HepG2 (cell line): ENCODE results near the gene MED22. TPM values are rescaled to one million over a fixed set of nuclear protein-coding genes. Genes with fewer than 3 reads are reported as not detected.

ENCODE experiments used
- GABPB1 ChIP-seq: IDR thresholded peaks from 2 replicates; pipeline ENCODE4 v1.6.1; 2016; ENCODE audit warnings: mild to moderate bottlenecking, missing genetic modification reagents, moderate library complexity, missing compliant biosample characterization
- HCFC1 ChIP-seq: fragments of 150-350 bp; IDR thresholded peaks from 2 replicates; pipeline ENCODE4 v1.6.1; 2014; ENCODE audit warnings: low read depth, low read length
- HDAC6 ChIP-seq: fragments of 200-600 bp; sonication (generic); IDR thresholded peaks from 2 replicates; pipeline ENCODE4 v1.7.0; 2017; ENCODE audit warnings: mild to moderate bottlenecking, antibody characterized with exemption, low read length, low read depth
- IKZF1 ChIP-seq: fragments of 450-650 bp; IDR thresholded peaks from 2 replicates; pipeline ENCODE4 v1.7.1; 2016
- IRX3 ChIP-seq: sonication (generic); formaldehyde crosslinking; IDR thresholded peaks from 2 replicates; pipeline ENCODE4 v1.8.1; 2023; ENCODE audit warnings: mild to moderate bottlenecking, low read depth, missing genetic modification reagents, borderline replicate concordance
- ISL2 ChIP-seq: sonication (generic); formaldehyde crosslinking; IDR thresholded peaks from 2 replicates; pipeline ENCODE4 v1.5.0; 2020; ENCODE audit warnings: missing genetic modification reagents
- KLF11 ChIP-seq: IDR thresholded peaks from 2 replicates; pipeline ENCODE4 v1.6.1; 2016; ENCODE audit warnings: missing compliant biosample characterization
- LCORL ChIP-seq, 2 experiments: fragments of 450-650 bp in 1 of 2; sonication (generic) in 1 of 2; formaldehyde crosslinking in 1 of 2; IDR thresholded peaks; 2 replicates each; pipeline versions ENCODE4 v1.5.0 to v1.6.1; 2017 to 2020; ENCODE audit warnings: antibody characterized with exemption in 1 of 2, missing genetic modification reagents in 1 of 2
- RBFOX2 ChIP-seq: fragments of 200-400 bp; formaldehyde crosslinking; IDR thresholded peaks from 2 replicates; pipeline ENCODE4 v1.6.1; 2017; ENCODE audit warnings: low read depth, mild to moderate bottlenecking, low read length
- SAFB2 ChIP-seq: sonication (generic); formaldehyde crosslinking; IDR thresholded peaks from 2 replicates; pipeline ENCODE4 v1.5.1; 2020; ENCODE audit warnings: missing genetic modification reagents, low read depth, mild to moderate bottlenecking, borderline replicate concordance
- SALL2 ChIP-seq: sonication (generic); formaldehyde crosslinking; IDR thresholded peaks from 2 replicates; pipeline ENCODE4 v1.8.1; 2023; ENCODE audit warnings: mild to moderate bottlenecking, missing genetic modification reagents, inconsistent platforms
- SYNCRIP ChIP-seq: fragments of 200-400 bp; formaldehyde crosslinking; IDR thresholded peaks from 2 replicates; pipeline ENCODE4 v1.6.1; 2018; ENCODE audit warnings: mild to moderate bottlenecking, low read depth, low read length; ENCODE audit not compliant: insufficient read depth
- ZKSCAN1 ChIP-seq: fragments of 150-350 bp; IDR thresholded peaks from 2 replicates; pipeline ENCODE4 v1.6.1; 2014; ENCODE audit warnings: low read length
- ZNF180 ChIP-seq: sonication (generic); formaldehyde crosslinking; IDR thresholded peaks from 2 replicates; pipeline ENCODE4 v1.4.0; 2020; ENCODE audit warnings: low read depth, missing genetic modification reagents, borderline replicate concordance
- ZNF260 ChIP-seq: sonication (generic); formaldehyde crosslinking; IDR thresholded peaks from 2 replicates; pipeline ENCODE4 v1.4.0; 2020; ENCODE audit warnings: missing genetic modification reagents, low read depth, mild to moderate bottlenecking, borderline replicate concordance
- ZNF484 ChIP-seq: sonication (generic); formaldehyde crosslinking; IDR thresholded peaks from 2 replicates; pipeline ENCODE4 v1.5.1; 2020; ENCODE audit warnings: mild to moderate bottlenecking, low read depth, missing genetic modification reagents, borderline replicate concordance
- polyA plus RNA-seq, 8 experiments: library from polyadenylated mRNA; depleted of rRNA in 3 of 8; stranded (reverse) in 7 of 8; unstranded in 1 of 8; fragments of >200 nt; fragmentation: Illumina TruSeq in 4 of 8; extraction: Trizol in 4 of 8; gene quantifications; 2 replicates each; pipeline versions ENCODE4 v1.2.1 to v1.2.3, GENCODE V29; 2011 to 2016; ENCODE audit warnings: low read depth in 4 of 8, missing spikeins in 1 of 8, mixed read lengths in 1 of 8; ENCODE audit not compliant: insufficient read depth in 1 of 8
- total RNA-seq, 5 experiments: library from RNA; depleted of rRNA; stranded (reverse); fragments of >200 nt; fragmentation: Illumina TruSeq; extraction: Trizol; gene quantifications; 2 replicates each; pipeline ENCODE4 v1.2.3, GENCODE V29; 2016; ENCODE audit warnings: low read depth in 1 of 5
- TF ChIP-seq, protein P1 (sequence below): sonication (generic); formaldehyde crosslinking; IDR thresholded peaks from 2 replicates; pipeline ENCODE4 v1.4.0; 2020; ENCODE audit warnings: missing genetic modification reagents, mild to moderate bottlenecking, borderline replicate concordance
- TF ChIP-seq, protein P2 (sequence below): sonication (generic); formaldehyde crosslinking; IDR thresholded peaks from 2 replicates; pipeline ENCODE4 v1.9.0; 2021; ENCODE audit warnings: missing genetic modification reagents, mild to moderate bottlenecking, borderline replicate concordance
- TF ChIP-seq, protein P3 (sequence below): sonication (generic); formaldehyde crosslinking; IDR thresholded peaks from 2 replicates; pipeline ENCODE4 v1.5.0; 2020; ENCODE audit warnings: mild to moderate bottlenecking, missing genetic modification reagents, moderate library complexity
- TF ChIP-seq, protein P4 (sequence below): sonication (generic); formaldehyde crosslinking; IDR thresholded peaks from 2 replicates; pipeline ENCODE4 v1.8.0; 2022; ENCODE audit warnings: missing genetic modification reagents, mild to moderate bottlenecking, inconsistent platforms, borderline replicate concordance

MED22 gene
- total and polyA plus RNA-seq, 2 of the 13 experiments (the other 11 are each of a cell fraction or from before 2014, with no cell fraction given), result 15.8 to 22.1 TPM

DNA sequence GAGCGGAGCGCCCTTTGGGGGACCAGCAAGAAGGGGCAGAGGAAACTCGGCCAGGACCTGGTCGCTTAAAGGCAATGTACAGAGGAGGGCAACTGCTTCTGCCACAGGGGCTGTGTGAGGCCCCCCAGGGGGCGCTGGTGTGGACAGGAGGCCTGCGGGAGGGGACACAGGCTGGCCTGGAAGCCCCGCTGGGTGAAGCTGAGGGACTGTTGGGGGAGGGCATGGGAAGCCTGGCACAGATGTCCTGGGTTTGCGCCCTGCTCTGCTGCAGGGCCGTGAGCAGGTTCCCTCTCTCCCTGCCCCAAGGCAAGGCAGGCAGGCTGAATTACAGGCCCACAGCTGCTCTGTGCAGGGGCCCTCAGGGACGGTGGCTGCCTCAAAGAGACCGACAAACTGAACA lies 5.4 kb downstream of the MED22 start (continued):
- TF ChIP-seq ZNF180 (CRISPR knock-in tag) (no peak), SALL2 (CRISPR knock-in tag) (no peak), IRX3 (no peak), IKZF1 (no peak), GABPB1 (CRISPR knock-in tag) (no peak), ZKSCAN1 (no peak), ZNF260 (CRISPR knock-in tag) (no peak), ISL2 (CRISPR knock-in tag) (no peak), HCFC1 (no peak), KLF11 (CRISPR knock-in tag) (no peak), RBFOX2 (0 out of 2 replicates have a peak, but pooled peaks have one; percentile 33), ZNF484 (CRISPR knock-in tag) (no peak), LCORL (IDR thresholded peaks at IDR 0.05) (no peak), LCORL (CRISPR knock-in tag; IDR thresholded peaks at IDR 0.05) (no peak), SAFB2 (CRISPR knock-in tag) (no peak), SYNCRIP (no peak), HDAC6 (no peak)
- TF ChIP-seq, protein P1, sequence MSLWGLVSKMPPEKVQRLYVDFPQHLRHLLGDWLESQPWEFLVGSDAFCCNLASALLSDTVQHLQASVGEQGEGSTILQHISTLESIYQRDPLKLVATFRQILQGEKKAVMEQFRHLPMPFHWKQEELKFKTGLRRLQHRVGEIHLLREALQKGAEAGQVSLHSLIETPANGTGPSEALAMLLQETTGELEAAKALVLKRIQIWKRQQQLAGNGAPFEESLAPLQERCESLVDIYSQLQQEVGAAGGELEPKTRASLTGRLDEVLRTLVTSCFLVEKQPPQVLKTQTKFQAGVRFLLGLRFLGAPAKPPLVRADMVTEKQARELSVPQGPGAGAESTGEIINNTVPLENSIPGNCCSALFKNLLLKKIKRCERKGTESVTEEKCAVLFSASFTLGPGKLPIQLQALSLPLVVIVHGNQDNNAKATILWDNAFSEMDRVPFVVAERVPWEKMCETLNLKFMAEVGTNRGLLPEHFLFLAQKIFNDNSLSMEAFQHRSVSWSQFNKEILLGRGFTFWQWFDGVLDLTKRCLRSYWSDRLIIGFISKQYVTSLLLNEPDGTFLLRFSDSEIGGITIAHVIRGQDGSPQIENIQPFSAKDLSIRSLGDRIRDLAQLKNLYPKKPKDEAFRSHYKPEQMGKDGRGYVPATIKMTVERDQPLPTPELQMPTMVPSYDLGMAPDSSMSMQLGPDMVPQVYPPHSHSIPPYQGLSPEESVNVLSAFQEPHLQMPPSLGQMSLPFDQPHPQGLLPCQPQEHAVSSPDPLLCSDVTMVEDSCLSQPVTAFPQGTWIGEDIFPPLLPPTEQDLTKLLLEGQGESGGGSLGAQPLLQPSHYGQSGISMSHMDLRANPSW (CRISPR knock-in tag), result no peak
- TF ChIP-seq, protein P2, sequence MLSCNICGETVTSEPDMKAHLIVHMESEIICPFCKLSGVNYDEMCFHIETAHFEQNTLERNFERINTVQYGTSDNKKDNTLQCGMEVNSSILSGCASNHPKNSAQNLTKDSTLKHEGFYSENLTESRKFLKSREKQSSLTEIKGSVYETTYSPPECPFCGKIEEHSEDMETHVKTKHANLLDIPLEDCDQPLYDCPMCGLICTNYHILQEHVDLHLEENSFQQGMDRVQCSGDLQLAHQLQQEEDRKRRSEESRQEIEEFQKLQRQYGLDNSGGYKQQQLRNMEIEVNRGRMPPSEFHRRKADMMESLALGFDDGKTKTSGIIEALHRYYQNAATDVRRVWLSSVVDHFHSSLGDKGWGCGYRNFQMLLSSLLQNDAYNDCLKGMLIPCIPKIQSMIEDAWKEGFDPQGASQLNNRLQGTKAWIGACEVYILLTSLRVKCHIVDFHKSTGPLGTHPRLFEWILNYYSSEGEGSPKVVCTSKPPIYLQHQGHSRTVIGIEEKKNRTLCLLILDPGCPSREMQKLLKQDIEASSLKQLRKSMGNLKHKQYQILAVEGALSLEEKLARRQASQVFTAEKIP, result no peak
- TF ChIP-seq, protein P3, sequence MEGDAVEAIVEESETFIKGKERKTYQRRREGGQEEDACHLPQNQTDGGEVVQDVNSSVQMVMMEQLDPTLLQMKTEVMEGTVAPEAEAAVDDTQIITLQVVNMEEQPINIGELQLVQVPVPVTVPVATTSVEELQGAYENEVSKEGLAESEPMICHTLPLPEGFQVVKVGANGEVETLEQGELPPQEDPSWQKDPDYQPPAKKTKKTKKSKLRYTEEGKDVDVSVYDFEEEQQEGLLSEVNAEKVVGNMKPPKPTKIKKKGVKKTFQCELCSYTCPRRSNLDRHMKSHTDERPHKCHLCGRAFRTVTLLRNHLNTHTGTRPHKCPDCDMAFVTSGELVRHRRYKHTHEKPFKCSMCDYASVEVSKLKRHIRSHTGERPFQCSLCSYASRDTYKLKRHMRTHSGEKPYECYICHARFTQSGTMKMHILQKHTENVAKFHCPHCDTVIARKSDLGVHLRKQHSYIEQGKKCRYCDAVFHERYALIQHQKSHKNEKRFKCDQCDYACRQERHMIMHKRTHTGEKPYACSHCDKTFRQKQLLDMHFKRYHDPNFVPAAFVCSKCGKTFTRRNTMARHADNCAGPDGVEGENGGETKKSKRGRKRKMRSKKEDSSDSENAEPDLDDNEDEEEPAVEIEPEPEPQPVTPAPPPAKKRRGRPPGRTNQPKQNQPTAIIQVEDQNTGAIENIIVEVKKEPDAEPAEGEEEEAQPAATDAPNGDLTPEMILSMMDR (CRISPR knock-in tag), result peak; percentile 42
- TF ChIP-seq, protein P4, sequence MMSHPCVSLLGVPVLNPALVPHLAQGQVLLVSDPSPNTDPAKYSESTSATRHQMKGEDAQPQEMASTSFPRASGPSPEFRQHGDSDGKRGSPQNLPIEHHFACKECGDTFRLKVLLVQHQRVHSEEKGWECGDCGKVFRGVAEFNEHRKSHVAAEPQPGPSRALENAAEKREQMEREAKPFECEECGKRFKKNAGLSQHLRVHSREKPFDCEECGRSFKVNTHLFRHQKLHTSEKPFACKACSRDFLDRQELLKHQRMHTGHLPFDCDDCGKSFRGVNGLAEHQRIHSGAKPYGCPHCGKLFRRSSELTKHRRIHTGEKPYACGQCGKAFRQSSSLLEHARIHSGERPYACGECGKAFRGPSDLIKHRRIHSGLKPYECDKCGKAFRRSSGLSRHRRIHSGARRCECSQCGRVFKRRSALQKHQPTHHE (CRISPR knock-in tag), result no peak
